Measurements from ENCODE around the gene RAB36. TPM values are rescaled to one million over a fixed set of nuclear protein-coding genes. Genes with fewer than 3 reads are reported as not detected.

The RAB36 gene
- total RNA-seq, 1 donor from 2014 or later, result 9.6 TPM

- Histone ChIP-seq H3K36me3 (no peaks in the 10 kb centered on the region), H3K4me1 (no peaks in the 10 kb centered on the region), H3K27me3 (ENCODE audit: low read depth) (no peaks in the 10 kb centered on the region), H3K4me3 (no peak overlapping the region), H3K9me3 (no peaks in the 10 kb centered on the region), H3K27ac (no peak overlapping the region)
- no peak for DNase-seq
- ATAC-seq, result no peak
- intact Hi-C loops (cut with DNase I), result no loop called here
- TF ChIP-seq CTCF (IDR thresholded peaks at IDR 0.05), result no peak
Measured at GRCh38 chr22:23109441-23109978, 35.8 kb upstream of the RAB36 start.

GRCh38 chr22:23110190-23110921 is 34.9 kb upstream of the RAB36 start:
- Histone ChIP-seq H3K36me3 (no peaks in the 10 kb centered on the region), H3K27ac (no peak overlapping the region), H3K4me1 (no peaks in the 10 kb centered on the region), H3K9me3 (no peaks in the 10 kb centered on the region), H3K4me3 (no peak overlapping the region), H3K27me3 (ENCODE audit: low read depth) (no peaks in the 10 kb centered on the region)
- intact Hi-C loops (cut with DNase I), result no loop called here
- TF ChIP-seq CTCF (IDR thresholded peaks at IDR 0.05), result no peak
- DNase-seq, result no peak
- ATAC-seq, result no peak

GRCh38 chr22:23110922-23111527 is 34.3 kb upstream of the RAB36 start:
- Histone ChIP-seq H3K36me3 (no peaks in the 10 kb centered on the region), H3K27me3 (ENCODE audit: low read depth) (no peaks in the 10 kb centered on the region), H3K9me3 (no peaks in the 10 kb centered on the region), H3K4me1 (no peaks in the 10 kb centered on the region), H3K4me3 (no peak overlapping the region), H3K27ac (no peak overlapping the region)
- no peak for DNase-seq
- ATAC-seq, result no peak
- TF ChIP-seq CTCF (IDR thresholded peaks at IDR 0.05), result no peak
- intact Hi-C loops (cut with DNase I), result no loop called here

- Histone ChIP-seq H3K27me3 (ENCODE audit: low read depth) (no peaks in the 10 kb centered on the region), H3K4me3 (no peak overlapping the region), H3K36me3 (no peaks in the 10 kb centered on the region), H3K27ac (no peak overlapping the region), H3K4me1 (no peaks in the 10 kb centered on the region), H3K9me3 (no peaks in the 10 kb centered on the region)
- ATAC-seq (no peak), DNase-seq (no peak)
- no peak for TF ChIP-seq CTCF (IDR thresholded peaks at IDR 0.05)
- intact Hi-C loops (cut with DNase I), result no loop called here
Measured at GRCh38 chr22:23112472-23113012, 32.7 kb upstream of the RAB36 start.

- ATAC-seq (no peak), DNase-seq (no peak)
- Histone ChIP-seq H3K4me3 (no peak overlapping the region), H3K27ac (no peak overlapping the region), H3K9me3 (no peaks in the 10 kb centered on the region), H3K4me1 (no peaks in the 10 kb centered on the region), H3K36me3 (no peaks in the 10 kb centered on the region), H3K27me3 (ENCODE audit: low read depth) (no peaks in the 10 kb centered on the region)
- intact Hi-C loops (cut with DNase I), result no loop called here
- TF ChIP-seq CTCF (IDR thresholded peaks at IDR 0.05), result no peak
Measured at GRCh38 chr22:23113067-23113846, 32.0 kb upstream of the RAB36 start.
